CD4-positive, alpha-beta T cell treated with Interleukin-17A for 1 hour (primary cell): ENCODE data around the gene BCR.

ENCODE experiments used
- DNase-seq: peaks from one replicate; pipeline ENCODE4 v3.0.0-alpha.2; 2020

Gene BCR

DNA sequence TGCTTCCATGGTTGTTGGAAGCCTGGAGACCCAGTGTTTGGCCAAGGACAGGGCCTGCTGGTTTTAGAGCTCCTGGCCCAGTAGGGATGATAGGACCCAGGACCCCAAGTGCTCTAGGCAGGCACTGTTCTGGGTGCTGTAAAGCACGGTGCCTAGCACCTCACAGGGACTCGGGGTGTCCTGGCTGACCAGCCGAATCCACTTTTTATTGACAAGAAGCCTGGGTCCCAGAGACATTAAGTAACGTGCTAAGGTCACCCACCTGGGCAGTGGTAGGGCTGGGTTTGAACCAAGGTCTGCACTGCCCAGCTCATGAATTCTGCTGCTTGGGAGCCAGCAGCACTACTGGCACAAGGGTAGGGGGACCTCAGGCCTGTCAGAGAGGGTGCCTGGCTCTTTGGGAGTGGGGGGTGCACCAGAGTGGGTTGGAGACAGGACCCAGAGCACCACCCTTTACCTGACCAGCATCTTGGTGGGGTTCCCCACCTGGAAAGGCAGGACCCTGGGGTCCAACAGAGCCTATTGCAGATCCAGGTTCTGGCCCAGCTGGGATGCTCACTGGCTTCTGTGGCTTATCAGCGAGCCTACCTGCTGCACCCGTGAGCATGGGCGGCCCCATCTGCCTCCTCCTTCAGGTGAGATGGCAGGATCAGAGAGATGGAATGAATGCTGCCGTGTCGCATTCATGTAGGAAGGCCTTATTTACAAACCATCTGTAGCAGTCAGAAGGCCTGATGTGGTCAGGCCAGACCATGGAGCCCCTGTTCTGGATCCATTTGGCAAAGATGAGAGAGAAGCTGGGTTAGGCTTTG is 52.0 kb downstream of the BCR start:
- no peak for DNase-seq

DNA sequence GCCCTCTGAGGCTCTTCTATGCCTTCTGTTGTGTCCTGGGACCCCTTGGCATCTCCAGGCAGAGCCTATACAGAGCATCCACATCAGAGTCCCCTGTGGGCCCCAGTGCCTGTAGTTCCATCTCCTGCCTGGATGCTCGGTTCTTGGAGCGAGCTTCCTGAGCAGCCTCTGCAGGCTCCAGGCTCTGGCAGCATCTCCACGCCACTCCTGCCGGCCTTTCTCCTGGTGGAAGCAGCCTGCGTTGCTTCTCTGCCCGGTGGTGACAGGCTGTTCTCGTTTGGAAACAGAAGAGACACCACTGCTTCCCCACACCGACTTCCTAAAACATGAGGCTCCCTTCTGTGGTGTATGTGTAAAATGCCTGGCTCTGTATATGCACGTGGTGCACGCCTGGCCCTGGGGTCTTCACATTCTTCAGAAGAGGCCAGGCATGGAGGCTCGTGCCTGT is 52.8 kb downstream of the BCR start:
- no peak for DNase-seq

DNA sequence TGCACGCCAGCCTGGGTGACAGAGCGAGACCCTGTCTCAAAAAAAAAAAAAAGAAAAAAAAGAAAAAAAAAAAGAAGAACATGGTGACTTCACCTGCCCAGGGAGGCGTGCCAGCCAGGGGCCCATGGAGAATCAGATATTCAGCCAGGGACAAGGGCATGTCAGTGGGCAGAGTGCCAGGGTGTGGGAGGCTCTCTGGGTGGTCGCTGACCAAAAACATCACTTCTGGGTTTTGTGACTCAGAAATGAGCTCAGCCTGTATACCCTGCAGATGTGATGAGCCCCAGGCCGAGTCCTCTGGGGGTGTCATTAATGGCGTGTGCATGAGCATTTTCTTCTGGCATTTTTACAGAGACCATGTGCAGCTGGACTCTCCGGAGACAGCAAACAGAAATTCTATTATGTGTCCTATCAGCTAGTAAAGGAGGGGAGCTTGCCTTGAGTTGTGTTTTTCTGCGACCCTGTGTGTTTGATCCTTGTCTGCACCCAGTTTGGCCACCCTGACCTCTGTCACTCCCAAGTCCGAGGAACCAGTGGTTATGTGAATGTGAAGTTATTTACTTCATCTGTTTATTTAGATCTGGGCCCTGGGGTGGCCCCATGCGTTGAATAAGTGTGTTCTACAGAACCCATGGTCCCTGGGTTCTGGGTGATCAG is 53.6 kb downstream of the BCR start:
- DNase-seq = no peak

DNA sequence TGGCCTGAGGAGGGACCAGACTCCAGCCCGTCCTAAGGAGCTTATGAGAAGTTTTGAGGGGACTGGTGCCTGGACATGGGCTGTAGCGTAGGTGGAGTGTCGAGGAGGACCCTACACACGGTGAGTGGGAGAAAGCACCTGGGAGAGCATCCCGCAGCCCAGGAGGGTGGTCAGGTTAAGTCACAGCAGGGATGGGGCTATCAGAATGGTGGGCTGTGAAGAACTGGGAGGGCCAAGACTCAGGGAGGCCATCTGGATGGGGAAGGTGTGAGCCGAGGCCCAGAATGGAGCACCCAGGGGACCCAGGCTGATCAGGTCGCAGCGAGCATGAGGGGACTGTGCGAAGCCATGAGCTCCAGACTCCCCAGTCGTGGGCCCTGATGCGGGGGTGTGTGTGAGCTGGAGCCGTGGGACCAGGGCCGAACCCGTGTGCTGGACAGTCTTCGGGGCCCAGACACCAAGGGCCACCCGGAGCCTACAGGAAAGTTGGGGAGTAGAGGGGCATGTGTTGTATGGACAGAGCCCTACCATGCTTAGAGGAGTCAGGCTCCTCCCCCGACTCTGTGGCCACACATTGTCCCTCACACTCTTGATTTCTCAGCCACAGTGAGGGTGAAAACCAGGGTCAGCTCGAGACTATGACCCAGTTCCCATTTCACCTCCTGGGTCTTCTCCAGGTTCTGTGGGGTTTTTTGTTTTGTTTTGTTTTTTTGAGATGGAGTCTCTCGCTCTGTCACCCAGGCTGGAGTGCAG is 54.3 kb downstream of the BCR start:
- DNase-seq = no peak

DNA sequence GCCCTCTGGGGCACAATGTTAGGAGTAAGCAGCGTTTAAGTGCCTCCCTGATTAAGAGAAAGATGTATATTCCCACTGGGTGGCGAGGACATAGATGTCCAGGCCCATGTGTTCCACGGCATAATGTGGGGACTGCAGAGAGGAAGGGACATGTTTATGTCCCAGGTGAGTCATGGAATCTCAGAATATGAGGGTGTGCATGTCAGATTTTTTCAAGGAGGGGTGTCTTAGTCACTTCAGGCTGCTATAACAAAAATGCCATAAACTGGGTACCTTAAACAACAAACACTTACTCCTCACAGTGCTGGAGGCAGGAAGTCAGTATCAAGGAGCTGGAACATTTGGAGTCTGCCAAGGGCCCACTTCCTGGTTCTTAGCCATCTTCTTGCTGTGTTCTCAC is 55.1 kb downstream of the BCR start:
- no peak for DNase-seq

DNA sequence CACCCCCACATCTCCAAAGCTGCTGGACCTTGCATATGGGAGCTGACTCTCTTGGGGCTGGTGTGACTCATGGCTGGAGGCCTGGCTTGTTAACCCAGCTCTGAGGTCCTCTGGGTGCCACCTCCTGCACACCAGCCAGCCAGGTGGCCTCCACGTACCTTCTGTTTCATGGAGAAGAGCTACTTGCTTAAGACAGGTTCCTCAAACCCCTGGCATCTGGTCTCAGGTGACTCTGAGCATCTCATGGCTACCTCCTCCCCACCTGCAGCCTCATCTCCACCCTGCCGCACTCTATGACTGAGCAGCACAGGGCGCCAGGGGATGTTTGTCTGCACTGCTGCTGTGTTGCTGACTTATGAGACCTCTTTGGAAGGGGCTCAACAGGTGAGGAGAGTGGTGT is 55.7 kb downstream of the BCR start:
- no peak for DNase-seq

DNA sequence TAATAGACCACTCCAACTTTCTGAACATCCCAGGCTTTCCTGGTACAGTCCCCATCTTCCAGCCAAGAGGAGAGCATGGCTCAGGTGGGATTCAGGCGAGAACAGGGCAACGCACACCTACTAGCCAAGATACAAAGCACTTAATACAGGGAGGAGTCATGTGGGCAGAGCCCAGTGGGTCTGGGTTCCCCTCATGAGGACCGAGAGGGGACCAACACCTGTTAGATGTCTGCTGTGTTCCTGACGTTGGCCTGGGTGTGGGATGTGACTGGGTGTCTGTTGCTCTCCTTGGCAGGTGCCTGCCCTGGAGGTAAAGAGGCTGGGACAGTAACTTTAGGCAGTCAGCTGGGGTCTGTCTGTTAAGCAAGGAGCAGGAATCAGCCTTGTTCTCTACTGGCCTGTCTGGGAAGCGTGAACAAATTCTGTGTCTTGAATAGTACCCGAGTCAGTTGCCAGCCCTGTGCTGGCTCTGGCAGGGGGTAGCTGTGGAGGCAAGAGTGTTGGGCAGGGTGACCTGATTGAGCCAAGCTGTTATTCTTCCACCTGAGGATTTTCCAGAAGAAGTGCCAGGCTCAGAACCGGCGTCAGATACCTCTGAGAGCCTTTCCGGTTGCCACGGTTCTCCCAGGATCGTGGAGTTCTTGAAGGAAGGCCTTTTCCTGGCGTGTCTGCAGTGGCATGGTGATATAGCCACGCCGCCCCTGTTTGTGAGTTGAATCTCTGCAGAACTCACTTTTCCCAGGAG is 56.3 kb downstream of the BCR start:
- DNase-seq = no peak

DNA sequence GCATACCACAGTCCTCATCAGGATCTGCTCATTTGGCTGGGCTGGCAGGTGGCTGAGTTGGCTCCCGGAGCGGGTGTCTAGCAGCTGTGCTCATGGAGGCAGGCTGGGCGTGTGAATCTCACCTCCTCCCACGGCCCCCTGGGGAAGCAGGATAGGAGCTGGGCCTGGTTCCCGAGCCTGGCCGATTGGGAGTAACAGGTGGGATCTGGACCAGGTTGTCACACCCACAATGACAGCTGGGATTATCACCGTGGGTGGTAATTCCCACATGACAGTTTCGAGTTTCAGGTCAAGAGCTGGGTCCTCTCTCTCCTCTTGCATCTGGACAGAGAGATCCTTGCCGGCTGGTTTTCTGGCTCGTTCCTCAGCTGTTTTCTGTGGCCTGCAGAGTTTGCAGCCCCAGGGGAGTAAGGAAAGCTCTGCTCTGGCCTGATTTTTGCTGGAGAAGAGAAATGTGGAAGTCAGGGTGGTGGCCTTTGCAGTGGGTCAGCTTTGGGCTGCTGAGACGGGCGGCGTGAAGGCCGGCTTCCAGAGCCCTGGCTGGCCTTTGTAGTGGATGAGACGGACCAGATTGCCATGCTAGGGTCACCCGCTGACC is 57.0 kb downstream of the BCR start:
- no peak for DNase-seq

DNA sequence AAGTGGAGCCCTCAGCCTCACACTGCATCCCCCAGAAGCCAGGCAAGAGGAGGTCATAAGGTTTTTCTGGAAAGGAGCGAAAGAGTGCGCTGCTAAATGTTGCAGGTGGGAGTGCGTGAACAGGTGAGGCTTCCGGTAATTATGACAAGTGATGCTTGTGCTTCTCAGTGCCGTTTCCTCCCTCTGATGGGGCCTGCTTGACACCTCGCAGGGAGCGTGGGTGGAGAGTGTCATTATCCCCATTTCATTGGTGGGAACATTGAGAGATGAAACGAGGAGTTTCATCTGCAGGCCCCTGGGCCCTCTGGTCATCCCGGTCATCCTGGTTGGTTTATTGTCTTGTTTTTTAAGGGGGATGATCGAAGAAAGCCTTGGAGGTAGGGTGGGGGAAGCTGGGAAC is 57.5 kb downstream of the BCR start:
- peak; percentile 41 for DNase-seq

DNA sequence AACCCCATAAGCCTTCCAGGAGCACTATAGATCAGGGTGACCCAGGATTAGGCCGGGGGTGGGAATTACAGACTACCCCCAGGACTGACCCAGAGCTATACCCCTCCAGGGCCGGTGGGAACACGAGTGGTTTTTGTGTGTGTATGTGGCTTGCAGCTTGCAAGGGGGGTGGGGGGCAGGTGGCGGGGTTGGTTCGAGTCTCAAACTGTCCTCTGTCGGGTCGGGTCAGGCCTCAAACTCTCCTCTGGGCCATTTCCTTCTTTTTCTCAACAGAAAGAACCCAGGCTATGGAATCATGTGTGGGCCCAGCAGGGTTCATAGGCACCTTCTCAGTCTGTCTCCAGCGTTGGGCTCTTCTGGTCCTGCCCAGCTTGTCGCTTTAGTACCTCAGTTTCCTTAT is 58.4 kb downstream of the BCR start:
- no peak for DNase-seq

DNA sequence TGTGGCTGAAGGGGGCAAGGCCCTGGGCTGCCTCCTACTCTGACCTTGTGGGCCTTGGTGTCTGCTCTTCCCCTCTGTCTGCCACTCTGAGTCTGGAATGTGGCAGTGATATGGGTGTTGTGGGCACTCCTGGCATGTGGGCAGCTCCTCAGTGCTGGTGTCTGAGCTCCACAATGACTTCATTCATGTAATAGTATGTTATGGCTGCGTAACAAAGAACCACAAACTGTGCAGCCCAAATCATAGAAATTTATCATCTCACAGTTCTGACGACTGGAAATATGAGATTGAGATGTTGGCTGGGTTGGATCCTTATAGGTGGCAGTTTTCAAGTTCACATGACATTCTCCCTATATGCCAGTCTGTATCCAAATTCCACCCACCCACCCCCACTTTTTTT is 59.1 kb downstream of the BCR start:
- DNase-seq = no peak

DNA sequence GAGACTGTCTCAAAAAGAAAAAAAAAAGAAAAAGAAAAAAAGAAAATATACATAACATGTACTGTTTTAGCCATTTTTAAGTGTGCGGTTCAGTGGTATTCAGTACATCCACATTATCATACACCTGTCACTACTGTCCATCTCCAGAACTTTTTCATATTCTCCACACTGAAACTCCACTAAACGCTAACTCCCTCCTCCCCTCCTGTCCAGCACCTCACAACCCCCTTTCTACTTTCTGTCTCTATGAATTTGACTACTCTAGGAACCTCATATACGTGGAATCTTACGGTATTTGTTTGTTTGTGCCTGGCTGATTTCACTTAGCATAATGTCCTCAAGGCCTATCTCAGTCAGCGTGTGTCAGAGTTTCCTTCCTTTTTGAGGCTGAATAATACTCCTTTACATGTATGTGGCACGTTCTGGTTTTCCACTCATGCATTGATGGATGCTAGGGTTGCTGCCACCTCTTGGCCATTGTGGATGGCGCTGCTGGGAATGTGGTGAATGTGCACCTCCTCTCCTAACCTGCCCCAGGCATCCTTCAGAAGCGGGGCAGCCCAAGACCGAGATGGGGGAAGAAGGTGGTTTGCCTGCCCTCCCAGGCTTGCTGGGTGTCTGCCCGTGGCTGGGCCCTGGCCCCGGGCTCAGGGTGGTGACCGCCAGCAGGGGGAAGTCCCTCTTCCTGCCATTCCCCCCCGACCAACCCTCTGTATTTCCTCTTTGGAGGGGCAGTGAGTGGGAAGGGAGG is 60.5 kb downstream of the BCR start:
- DNase-seq = peak; percentile 47

DNA sequence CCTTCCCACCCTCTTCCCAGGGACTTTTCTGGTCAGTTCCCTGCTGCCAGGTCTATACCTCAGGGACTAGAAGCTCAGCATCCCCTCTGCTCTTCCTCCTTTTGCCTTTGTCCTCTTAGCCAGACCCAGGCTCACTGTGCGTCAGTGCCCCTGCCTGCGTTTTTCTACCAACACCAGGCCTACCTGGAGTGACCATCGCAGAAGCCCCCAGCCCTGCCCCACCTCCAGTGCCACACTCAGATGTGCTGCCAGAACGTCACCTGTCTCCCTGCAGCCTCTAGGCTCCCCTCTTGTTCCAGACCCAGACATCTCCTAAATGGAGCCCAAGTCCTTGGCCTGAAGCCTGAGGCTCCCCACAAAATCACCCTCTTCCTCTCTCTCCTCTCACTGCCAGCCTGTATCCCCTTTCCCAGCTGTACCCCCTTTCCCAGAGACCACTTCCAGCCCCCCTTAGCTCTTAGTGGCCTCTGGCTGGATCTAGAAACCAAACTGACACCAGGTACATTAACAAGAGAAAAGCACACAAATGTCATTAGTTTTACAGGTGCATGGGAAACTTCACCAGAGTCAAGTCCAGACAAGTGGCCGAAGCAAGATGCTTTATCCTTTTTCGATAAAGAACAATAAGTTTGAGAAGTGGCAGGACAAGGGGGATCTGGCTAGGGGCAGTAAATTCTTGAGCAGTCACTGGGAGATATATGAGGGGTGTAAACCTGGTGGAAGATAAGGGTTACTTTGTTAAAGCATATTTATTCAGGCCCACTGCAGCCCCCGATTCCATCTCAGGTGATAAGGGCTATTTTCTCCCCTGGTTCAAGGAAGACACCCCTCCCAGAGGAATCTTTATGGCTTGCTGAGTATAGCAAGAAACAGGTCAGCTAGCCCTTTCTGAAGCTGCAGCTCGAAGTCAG is 61.5 kb downstream of the BCR start:
- no peak for DNase-seq

DNA sequence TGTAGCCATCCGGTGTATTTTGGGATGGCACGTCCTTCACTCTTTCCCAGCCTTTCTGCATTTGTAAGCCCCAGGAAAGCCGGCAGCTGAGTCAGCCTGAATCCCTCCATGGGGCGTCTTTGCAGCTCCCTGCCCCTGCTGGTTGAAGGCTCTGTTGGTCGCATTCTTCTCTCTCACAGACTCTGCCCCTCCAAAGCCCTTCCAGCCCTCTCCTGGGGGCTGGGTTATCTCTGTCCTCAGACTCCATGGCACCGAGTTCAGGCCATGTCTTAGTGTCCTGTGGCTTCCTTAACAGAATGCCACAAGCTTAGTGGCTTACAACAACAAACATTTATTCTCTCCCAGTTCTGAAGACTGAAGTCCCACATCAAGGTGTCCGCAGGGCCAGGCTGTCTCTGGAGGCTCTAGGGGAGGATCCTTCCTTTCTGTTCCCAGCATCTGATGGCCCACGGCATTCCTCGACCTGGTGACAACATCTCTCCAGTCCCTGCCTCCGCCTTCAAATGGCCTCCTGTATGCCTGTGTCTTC is 62.2 kb downstream of the BCR start:
- no peak for DNase-seq

DNA sequence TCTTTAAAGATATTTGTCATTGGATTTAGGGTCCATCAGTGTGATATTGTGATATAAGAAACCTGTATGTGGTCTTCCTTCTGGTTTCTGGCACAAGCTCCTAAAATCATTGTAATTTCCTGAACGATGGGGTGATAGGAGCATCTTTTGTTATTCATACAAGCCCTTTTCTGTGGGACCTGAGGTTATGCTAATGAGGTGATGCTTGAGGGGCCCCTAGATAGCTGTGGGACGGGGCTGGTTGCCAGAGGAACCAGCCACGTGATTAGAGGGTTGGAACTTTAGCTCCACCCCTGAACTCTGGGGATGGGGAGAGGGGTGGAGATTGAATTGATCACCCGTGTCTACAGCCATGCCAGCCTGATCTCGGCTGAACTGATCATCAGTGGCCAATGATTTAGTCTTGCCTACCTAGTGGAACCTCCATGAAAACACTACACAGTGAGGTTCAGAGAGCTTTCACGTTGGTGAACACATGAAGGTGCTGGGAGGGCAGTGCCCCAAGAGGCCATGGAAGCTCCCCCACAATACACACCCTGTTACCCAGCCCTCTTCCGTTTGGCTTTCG is 62.8 kb downstream of the BCR start:
- peak; percentile 87 for DNase-seq

DNA sequence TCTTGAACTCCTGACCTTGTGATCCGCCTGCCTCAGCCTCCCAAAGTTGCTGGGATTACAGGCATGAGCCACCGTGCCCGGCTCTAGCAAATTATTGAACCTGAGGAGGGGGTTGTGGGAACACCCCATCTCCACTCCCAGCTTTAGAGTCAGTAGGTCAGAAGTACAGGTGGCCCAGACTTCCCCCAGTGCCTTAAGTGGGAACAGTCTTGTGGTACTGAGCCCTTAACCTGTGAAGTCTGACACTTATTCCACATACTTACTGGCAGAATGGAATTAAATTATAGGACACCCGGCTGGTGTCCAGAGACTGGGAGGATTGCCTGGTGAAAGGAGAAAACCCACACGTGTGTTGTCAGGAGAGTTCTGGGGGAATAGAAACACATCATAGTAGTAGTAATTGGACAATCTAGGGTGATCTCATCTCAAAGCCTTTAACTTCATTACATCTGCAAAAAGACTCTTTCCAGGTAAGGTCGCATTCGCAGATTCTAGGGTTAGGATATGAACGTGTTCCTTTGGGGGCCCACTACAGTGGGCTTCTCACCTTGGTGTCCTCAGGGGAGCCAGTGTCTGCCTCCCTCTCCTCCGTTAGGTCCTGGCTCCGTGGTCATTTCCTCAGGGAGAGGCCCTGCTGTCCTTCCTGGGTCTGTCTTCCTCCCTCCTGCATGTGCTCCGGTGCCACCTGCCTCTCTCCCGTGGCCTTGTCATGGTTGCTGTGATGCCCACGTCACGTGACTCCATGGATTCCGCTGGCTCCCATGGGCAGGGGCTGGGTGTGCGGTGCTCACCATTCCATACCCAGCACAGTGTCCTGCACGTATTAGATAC is 63.8 kb downstream of the BCR start:
- DNase-seq = no peak

DNA sequence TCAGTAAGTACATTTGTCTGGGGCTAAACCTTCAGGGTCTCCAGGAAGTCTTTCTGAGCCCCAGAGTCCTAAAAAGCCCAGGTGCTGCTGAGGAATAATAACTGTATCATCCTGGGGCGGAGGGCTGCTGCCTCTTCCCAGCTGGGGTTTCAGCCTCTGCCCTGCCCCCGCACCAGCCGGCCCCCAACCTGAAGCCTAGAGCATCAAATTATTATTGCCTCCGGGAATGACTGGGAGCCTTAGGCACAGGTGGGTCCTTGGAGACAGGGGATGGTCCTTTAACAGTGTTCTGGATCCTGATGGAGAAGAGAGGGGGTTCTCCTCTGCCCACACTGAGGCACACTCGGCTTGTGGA is 64.4 kb downstream of the BCR start:
- DNase-seq = no peak

DNA sequence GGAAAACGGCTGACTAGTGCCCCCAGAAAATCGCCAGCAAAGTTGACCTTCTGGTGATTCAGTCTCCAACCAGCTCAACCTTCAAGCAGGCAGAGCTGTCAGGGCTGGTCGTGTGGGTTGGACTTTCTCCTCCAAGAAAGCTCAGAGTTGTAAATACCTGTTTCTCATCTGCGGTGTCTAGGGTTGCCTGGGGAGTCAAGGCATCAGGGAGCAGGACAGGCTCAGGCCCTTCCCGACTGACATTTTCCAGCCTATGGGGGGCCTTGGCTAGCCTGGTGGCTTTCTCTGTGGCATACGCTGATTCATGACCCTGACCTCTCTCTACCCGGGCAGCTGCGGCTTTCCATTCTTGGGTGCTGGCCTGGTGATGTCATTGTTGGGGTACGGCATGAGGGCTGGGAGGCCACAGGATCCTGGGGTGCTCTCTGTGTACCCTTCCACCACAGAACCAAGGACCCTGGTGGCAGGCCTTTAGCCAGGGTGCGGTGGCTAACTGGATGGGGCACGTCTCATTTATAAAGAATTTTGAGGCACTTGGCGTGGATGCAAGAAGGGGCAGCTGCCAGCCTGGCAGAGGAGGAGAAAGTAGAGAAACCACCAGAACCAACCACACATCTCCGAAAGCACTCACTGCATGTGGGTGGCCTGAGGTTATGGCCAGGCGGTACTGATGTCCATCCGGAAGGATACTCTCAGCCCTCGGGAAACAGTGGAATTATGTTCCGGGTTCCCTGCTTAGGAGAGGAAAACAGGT is 64.9 kb downstream of the BCR start:
- DNase-seq = no peak

DNA sequence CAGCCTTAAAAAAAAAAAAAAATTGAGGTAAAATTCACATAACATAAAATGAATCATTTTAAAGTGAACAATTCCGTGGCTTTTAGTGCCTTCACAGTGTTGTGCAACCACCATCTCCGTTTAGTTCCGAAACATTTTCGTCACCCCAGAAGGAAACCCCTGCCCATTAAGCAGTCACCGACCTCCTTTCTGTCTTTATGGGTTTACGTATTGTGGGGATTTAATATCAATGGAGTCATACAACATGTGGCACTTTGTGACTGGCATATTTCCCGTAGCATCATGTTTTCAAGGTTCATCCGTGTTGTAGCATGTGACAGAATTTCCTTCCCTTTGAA is 65.5 kb downstream of the BCR start:
- no peak for DNase-seq
